Liver (tissue), 9 donors: ENCODE data around the gene RBMS3. TPM values are rescaled to one million over a fixed set of nuclear protein-coding genes. Genes with fewer than 3 reads are reported as not detected.

Experiments used
- DNase-seq: peaks from one replicate; pipeline ENCODE4 v3.0.0-alpha.2; 2017; ENCODE audit warnings: low spot score
- H3K27ac ChIP-seq, 2 donors: one replicate each; pipeline ENCODE4 v1.7.0; 2013; ENCODE audit warnings: inconsistent platforms in 2 of 2, low read length in 2 of 2, control low read depth in 1 of 2, low read depth in 1 of 2, mild to moderate bottlenecking in 1 of 2
- H3K27me3 ChIP-seq, 4 donors: one replicate each; pipeline versions ENCODE4 v1.6.1 to v1.7.0; 2013; ENCODE audit warnings: low read length in 3 of 4, inconsistent platforms in 1 of 4, mild to moderate bottlenecking in 1 of 4, moderate library complexity in 1 of 4; ENCODE audit not compliant: control insufficient read depth in 4 of 4, insufficient read depth in 4 of 4
- H3K36me3 ChIP-seq, 4 donors: one replicate each; pipeline versions ENCODE4 v1.6.1 to v1.7.0; 2013; ENCODE audit warnings: low read length in 3 of 4, mild to moderate bottlenecking in 3 of 4, low read depth in 1 of 4, moderate library complexity in 1 of 4; ENCODE audit not compliant: control insufficient read depth in 4 of 4, insufficient read depth in 3 of 4
- H3K4me1 ChIP-seq, 4 donors: one replicate each; pipeline versions ENCODE4 v1.6.1 to v1.7.0; 2013; ENCODE audit warnings: low read length in 3 of 4, mild to moderate bottlenecking in 3 of 4, moderate library complexity in 1 of 4; ENCODE audit not compliant: control insufficient read depth in 4 of 4, insufficient read depth in 4 of 4
- H3K4me3 ChIP-seq, 3 donors: one replicate each; pipeline versions ENCODE4 v1.6.1 to v1.7.0; 2013; ENCODE audit warnings: low read length in 3 of 3, control low read depth in 1 of 3, low read depth in 1 of 3, mild to moderate bottlenecking in 1 of 3
- H3K9ac ChIP-seq, 2 donors: one replicate each; pipeline ENCODE4 v1.7.0; 2013; ENCODE audit warnings: low read length in 2 of 2, mild to moderate bottlenecking in 2 of 2, moderate library complexity in 2 of 2, control low read depth in 1 of 2, low read depth in 1 of 2
- H3K9me3 ChIP-seq, 4 donors: one replicate each; pipeline versions ENCODE4 v1.6.1 to v1.7.0; 2013; ENCODE audit warnings: low read length in 3 of 4; ENCODE audit not compliant: control insufficient read depth in 4 of 4
- CTCF ChIP-seq: fragments of 150-350 bp; IDR thresholded peaks from 2 replicates; pipeline ENCODE4 v1.5.1; 2017; ENCODE audit warnings: improper control_type of control experiment, low read depth, low read length; ENCODE audit not compliant: missing input control
- FOXA2 ChIP-seq: IDR thresholded peaks from 2 replicates; pipeline ENCODE4 v1.6.1; 2016; ENCODE audit warnings: antibody characterized with exemption
- GABPA ChIP-seq, 2 donors: IDR thresholded peaks in 1 of 2; conservative IDR thresholded peaks in 1 of 2; 2 replicates each; pipeline ENCODE4 v1.6.1; 2016; ENCODE audit warnings: antibody characterized with exemption in 2 of 2, mild to moderate bottlenecking in 1 of 2, moderate library complexity in 1 of 2
- HNF4G ChIP-seq: IDR thresholded peaks from 2 replicates; pipeline ENCODE4 v1.6.1; 2016; ENCODE audit warnings: antibody characterized with exemption
- NR2F2 ChIP-seq: IDR thresholded peaks from 2 replicates; pipeline ENCODE4 v1.6.1; 2016; ENCODE audit warnings: antibody characterized with exemption
- RAD21 ChIP-seq, 2 donors: IDR thresholded peaks; 2 replicates each; pipeline ENCODE4 v1.6.1; 2016; ENCODE audit warnings: antibody characterized with exemption in 2 of 2, mild to moderate bottlenecking in 2 of 2
- RXRA ChIP-seq, 2 donors: IDR thresholded peaks; 2 replicates each; pipeline ENCODE4 v1.6.1; 2017 to 2018; ENCODE audit warnings: antibody characterized with exemption in 2 of 2, mild to moderate bottlenecking in 1 of 2
- SP1 ChIP-seq: IDR thresholded peaks from 2 replicates; pipeline ENCODE4 v1.6.1; 2018; ENCODE audit warnings: antibody characterized with exemption, mild to moderate bottlenecking
- TAF1 ChIP-seq: conservative IDR thresholded peaks from 2 replicates; pipeline ENCODE4 v1.6.1; 2016; ENCODE audit warnings: antibody characterized with exemption, mild to moderate bottlenecking
- YY1 ChIP-seq: IDR thresholded peaks from 2 replicates; pipeline ENCODE4 v1.6.1; 2016; ENCODE audit warnings: antibody characterized with exemption, mild to moderate bottlenecking
- WGBS: extraction: QIAGEN DNeasy Blood & Tissue Kit; methylation state at CpG from one replicate; pipeline ENCODE4 v1.1.7; 2013; 5-methylcytosine and 5-hydroxymethylcytosine counted together
- polyA plus RNA-seq, 2 donors: library from polyadenylated mRNA; stranded (reverse) in 1 of 2; unstranded in 1 of 2; fragments of 200-250 nt in 1 of 2; fragments of >200 nt in 1 of 2; fragmentation: Nextera tagmentation in 1 of 2; extraction: Ambion mirVana in 1 of 2; gene quantifications; one replicate each; pipeline versions ENCODE4 v1.2.1 to v1.2.3, GENCODE V29; 2013 to 2015
- total RNA-seq, 2 donors: library from RNA; depleted of rRNA; stranded (reverse); fragments of >200 nt; gene quantifications; one replicate each; pipeline ENCODE4 v1.2.3, GENCODE V29; 2014
- TF ChIP-seq, protein P1 (sequence below): IDR thresholded peaks from 2 replicates; pipeline ENCODE4 v1.6.1; 2016; ENCODE audit warnings: antibody characterized with exemption
- TF ChIP-seq, protein P2 (sequence below): IDR thresholded peaks from 2 replicates; pipeline ENCODE4 v1.6.1; 2016; ENCODE audit warnings: antibody characterized with exemption
- TF ChIP-seq, protein P3 (sequence below): IDR thresholded peaks from 2 replicates; pipeline ENCODE4 v1.6.1; 2016; ENCODE audit warnings: antibody characterized with exemption
- TF ChIP-seq, protein P4 (sequence below): IDR thresholded peaks from 2 replicates; pipeline ENCODE4 v1.6.1; 2016; ENCODE audit warnings: antibody characterized with exemption, mild to moderate bottlenecking
- donor health status: healthy.
- donor health status: healthy.
- donor health status: healthy.
- donor health status: healthy.
- donor health status: healthy.

Gene RBMS3
- total and polyA plus RNA-seq, 4 donors, result 1.2 to 14.9 (median 9.3) TPM

DNA sequence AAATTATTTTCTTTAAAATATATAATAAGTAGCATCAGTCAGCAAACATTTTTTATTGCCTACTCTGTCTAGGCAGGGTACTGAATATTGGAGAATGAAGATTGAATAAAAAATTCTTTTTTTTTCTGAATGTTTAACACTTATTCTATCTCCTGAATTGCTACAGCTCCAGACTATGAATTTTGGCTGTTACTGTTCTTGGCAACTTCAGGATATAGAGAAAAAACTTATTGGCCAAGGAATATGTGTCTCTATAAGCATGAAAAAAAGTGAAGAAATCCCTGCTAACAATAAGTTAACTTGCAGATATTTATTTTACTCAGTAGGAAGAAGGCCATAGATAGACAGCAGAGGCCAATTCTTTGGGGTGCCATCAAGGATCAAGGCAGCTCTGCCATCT, 309.6 kb downstream of the RBMS3 start (continued):
- TF ChIP-seq, protein P1, sequence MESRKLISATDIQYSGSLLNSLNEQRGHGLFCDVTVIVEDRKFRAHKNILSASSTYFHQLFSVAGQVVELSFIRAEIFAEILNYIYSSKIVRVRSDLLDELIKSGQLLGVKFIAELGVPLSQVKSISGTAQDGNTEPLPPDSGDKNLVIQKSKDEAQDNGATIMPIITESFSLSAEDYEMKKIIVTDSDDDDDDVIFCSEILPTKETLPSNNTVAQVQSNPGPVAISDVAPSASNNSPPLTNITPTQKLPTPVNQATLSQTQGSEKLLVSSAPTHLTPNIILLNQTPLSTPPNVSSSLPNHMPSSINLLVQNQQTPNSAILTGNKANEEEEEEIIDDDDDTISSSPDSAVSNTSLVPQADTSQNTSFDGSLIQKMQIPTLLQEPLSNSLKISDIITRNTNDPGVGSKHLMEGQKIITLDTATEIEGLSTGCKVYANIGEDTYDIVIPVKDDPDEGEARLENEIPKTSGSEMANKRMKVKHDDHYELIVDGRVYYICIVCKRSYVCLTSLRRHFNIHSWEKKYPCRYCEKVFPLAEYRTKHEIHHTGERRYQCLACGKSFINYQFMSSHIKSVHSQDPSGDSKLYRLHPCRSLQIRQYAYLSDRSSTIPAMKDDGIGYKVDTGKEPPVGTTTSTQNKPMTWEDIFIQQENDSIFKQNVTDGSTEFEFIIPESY, result no peak
- TF ChIP-seq, protein P2, sequence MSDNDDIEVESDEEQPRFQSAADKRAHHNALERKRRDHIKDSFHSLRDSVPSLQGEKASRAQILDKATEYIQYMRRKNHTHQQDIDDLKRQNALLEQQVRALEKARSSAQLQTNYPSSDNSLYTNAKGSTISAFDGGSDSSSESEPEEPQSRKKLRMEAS, result no peak
- TF ChIP-seq RXRA (IDR thresholded peaks at IDR 0.05), result no peak
- TF ChIP-seq, protein P3, sequence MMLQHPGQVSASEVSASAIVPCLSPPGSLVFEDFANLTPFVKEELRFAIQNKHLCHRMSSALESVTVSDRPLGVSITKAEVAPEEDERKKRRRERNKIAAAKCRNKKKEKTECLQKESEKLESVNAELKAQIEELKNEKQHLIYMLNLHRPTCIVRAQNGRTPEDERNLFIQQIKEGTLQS, result no peak

DNA sequence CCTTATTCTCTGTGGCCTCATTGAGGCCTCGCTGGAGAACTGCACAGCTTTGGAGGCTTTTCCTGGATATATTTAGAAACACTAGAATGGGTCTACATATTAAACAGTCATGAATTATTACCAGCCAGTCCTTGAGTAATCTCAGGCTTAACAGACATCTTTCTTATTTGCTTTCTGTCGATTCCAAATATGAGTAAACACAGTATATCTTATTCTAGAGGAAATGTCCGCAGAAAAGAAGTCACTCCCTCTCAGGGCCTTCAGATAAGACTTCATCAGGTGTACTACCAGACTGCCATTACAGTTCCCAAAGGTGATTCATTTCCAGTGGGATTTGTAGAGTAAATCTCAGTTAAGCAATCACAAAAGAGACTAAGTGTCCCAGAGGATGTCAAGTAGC, 310.7 kb downstream of the RBMS3 start:
- 64% methylated on average over 3 of the region's 3 CpGs for WGBS
- TF ChIP-seq NR2F2 (no peak), TAF1 (no peak), SP1 (no peak), RAD21 (IDR thresholded peaks at IDR 0.05) (no peak), FOXA2 (no peak)
- TF ChIP-seq, protein P3, result no peak

GRCh38 chr3:29593802-29594201, 312.9 kb downstream of the RBMS3 start:
- H3K9me3 ChIP-seq, result no peaks in the 10 kb centered on the region
- no peaks in the 10 kb centered on the region for H3K27me3 ChIP-seq
- WGBS, result 86% methylated on average over 1 of the region's 1 CpG
- no peak overlapping the region for H3K9ac ChIP-seq
- no peaks in the 10 kb centered on the region for H3K36me3 ChIP-seq
- no peaks in the 10 kb centered on the region for H3K4me1 ChIP-seq
- no peak for DNase-seq
- no peak for TF ChIP-seq CTCF
- no peak overlapping the region for H3K27ac ChIP-seq
- no peak overlapping the region for H3K4me3 ChIP-seq

More for the DNA sequence above, 310.7 kb downstream of the RBMS3 start:
- H3K4me3 ChIP-seq, result no peak overlapping the region
- no peaks in the 10 kb centered on the region for H3K4me1 ChIP-seq
- no peaks in the 10 kb centered on the region for H3K27me3 ChIP-seq
- H3K9ac ChIP-seq, result no peak overlapping the region
- H3K27ac ChIP-seq, result no peak overlapping the region
- H3K36me3 ChIP-seq, result no peaks in the 10 kb centered on the region
- no peaks in the 10 kb centered on the region for H3K9me3 ChIP-seq
- no peak for DNase-seq

GRCh38 chr3:29594261-29594660, 313.4 kb downstream of the RBMS3 start:
- H3K9me3 ChIP-seq, result no peaks in the 10 kb centered on the region
- no peak for DNase-seq
- H3K9ac ChIP-seq, result no peak overlapping the region
- no peaks in the 10 kb centered on the region for H3K36me3 ChIP-seq
- TF ChIP-seq, protein P1, result no peak
- TF ChIP-seq RAD21 (IDR thresholded peaks at IDR 0.05) (no peak), RXRA (IDR thresholded peaks at IDR 0.05) (no peak), HNF4G (no peak), YY1 (no peak), GABPA (IDR thresholded peaks at IDR 0.05 in 1 of 2, conservative IDR thresholded peaks at IDR 0.05 in 1 of 2) (no peak)
- TF ChIP-seq, protein P4, sequence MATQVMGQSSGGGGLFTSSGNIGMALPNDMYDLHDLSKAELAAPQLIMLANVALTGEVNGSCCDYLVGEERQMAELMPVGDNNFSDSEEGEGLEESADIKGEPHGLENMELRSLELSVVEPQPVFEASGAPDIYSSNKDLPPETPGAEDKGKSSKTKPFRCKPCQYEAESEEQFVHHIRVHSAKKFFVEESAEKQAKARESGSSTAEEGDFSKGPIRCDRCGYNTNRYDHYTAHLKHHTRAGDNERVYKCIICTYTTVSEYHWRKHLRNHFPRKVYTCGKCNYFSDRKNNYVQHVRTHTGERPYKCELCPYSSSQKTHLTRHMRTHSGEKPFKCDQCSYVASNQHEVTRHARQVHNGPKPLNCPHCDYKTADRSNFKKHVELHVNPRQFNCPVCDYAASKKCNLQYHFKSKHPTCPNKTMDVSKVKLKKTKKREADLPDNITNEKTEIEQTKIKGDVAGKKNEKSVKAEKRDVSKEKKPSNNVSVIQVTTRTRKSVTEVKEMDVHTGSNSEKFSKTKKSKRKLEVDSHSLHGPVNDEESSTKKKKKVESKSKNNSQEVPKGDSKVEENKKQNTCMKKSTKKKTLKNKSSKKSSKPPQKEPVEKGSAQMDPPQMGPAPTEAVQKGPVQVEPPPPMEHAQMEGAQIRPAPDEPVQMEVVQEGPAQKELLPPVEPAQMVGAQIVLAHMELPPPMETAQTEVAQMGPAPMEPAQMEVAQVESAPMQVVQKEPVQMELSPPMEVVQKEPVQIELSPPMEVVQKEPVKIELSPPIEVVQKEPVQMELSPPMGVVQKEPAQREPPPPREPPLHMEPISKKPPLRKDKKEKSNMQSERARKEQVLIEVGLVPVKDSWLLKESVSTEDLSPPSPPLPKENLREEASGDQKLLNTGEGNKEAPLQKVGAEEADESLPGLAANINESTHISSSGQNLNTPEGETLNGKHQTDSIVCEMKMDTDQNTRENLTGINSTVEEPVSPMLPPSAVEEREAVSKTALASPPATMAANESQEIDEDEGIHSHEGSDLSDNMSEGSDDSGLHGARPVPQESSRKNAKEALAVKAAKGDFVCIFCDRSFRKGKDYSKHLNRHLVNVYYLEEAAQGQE, result no peak
- H3K27ac ChIP-seq, result no peak overlapping the region
- no peaks in the 10 kb centered on the region for H3K4me1 ChIP-seq
- H3K4me3 ChIP-seq, result no peak overlapping the region
- WGBS, result 86% methylated on average over 1 of the region's 1 CpG
- H3K27me3 ChIP-seq, result no peaks in the 10 kb centered on the region
